NCI-H2081 (cell line): Measurements from ENCODE around the gene PCGF1.

Experiments used
- DNase-seq, 2 experiments: peaks; one replicate each; lab custom pipeline; 2025; lab: John Stamatoyannopoulos, UW

Gene PCGF1

GRCh38 chr2:74536166-74536950 lies 28.9 kb upstream of the PCGF1 start:
- DNase-seq, result no peak

GRCh38 chr2:74535440-74535965 lies 28.0 kb upstream of the PCGF1 start:
- no peak for DNase-seq

GRCh38 chr2:74534411-74534810 lies 26.9 kb upstream of the PCGF1 start:
- no peak for DNase-seq

- no peak for DNase-seq
These were observed 26.0 kb upstream of the PCGF1 start for GRCh38 chr2:74533464-74533863.

DNA sequence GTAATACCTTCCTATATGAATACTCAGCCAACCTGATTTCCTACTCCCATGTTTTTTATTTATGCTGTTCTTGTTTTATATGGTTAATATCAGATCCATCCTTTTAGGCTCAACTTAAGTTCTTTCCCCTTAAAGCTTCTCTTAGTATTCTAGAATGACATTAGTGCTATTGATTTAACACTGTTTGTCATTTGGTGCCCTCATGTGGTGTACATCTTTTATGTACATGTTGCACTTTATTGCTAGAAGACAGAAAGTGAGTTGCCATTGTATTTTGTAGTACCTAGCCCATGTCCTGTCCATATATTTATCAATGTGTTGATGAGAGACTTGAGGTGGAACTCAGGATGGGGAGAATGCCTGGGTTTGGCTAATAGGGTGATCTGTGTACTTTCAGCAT lies 24.7 kb upstream of the PCGF1 start:
- no peak for DNase-seq

DNA sequence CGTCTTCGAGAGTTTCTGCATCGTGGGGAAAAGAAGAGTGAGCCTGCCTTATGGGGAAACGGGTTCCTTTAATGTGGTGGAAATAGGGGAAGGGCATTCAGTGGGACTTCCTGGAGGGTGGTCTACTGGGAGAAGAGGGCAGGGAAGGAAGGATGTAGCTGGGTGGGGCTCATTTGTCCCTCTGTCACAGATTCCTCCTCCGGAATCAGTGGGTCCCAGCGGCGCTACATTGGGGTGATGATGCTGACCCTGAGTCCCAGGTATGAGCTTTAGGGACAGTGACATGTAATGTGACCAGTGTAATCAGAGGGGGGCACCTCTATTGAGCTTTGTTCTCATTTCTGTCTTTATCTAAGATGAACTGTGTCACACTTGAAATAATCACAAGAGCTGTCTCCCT lies 24.2 kb upstream of the PCGF1 start:
- no peak for DNase-seq

DNA sequence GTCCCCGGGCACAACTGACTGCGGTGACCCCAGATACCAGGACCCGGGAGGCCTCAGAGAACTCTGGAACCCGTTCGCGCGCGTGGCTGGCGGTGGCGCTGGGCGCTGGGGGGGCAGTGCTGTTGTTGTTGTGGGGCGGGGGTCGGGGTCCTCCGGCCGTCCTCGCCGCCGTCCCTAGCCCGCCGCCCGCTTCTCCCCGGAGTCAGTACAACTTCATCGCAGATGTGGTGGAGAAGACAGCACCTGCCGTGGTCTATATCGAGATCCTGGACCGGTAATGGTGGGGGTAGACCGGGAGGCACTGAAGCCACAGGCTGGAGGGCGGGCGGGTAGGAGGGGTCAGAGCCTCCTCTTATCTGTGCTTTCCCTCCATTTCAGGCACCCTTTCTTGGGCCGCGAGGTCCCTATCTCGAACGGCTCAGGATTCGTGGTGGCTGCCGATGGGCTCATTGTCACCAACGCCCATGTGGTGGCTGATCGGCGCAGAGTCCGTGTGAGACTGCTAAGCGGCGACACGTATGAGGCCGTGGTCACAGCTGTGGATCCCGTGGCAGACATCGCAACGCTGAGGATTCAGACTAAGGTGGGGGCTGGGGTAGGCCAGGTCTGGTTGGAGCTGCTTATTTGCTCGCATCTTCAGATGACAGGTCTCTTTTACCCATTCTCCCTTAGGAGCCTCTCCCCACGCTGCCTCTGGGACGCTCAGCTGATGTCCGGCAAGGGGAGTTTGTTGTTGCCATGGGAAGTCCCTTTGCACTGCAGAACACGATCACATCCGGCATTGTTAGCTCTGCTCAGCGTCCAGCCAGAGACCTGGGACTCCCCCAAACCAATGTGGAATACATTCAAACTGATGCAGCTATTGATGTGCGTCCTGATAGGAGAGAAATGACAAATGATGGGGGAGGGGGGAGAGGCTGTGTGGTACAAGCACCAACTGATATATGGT lies 23.0 kb upstream of the PCGF1 start:
- no peak for DNase-seq

DNA sequence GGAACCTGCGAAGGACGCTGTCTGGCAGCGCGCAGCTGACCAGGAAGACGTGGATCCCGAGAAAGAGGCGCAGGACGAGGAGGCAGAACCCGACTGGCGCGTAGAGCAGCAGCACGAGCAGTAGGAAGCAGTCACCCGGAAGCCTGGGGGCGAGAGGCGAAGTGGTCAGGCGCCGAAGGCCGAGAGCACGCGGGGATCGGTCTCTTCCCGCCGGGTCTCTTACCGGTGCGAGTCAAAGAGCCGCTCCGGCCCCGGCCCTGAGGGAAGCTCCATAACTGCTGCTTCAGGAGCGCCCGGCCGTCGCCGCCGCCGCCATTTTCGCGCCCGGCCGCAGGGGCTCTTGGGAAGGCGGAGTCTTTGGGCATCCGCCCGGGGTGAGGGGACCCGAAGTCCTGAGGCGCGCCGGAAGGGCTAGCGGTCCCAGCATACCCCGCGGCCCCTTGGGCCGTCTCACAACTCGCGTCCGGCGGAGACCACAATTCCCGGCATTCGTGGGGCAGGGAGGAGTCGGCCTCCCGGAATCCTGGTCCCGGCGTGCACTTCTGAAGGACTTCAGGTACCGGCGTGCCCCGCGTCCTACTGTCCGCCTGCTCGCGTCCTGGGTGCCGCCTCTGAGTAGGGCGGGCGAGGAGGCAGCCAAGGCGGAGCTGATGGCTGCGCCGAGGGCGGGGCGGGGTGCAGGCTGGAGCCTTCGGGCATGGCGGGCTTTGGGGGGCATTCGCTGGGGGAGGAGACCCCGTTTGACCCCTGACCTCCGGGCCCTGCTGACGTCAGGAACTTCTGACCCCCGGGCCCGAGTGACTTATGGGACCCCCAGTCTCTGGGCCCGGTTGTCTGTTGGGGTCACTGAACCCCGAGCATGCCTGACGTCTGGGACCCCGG lies 22.1 kb upstream of the PCGF1 start, which contains the start of the genes AUP1 and HTRA2:
TSS of gene AUP1 (minus strand) at position 350 of the 882 bp plus-strand sequence. CDS start at position 273, 77 bp downstream.
TSS of gene HTRA2 (plus strand) at position 577 of the 882 bp plus-strand sequence. CDS start at position 651, 74 bp downstream.
- DNase-seq, result peak; percentile 99

- no peak for DNase-seq
These were observed 21.3 kb upstream of the PCGF1 start for GRCh38 chr2:74528600-74529356.

DNA sequence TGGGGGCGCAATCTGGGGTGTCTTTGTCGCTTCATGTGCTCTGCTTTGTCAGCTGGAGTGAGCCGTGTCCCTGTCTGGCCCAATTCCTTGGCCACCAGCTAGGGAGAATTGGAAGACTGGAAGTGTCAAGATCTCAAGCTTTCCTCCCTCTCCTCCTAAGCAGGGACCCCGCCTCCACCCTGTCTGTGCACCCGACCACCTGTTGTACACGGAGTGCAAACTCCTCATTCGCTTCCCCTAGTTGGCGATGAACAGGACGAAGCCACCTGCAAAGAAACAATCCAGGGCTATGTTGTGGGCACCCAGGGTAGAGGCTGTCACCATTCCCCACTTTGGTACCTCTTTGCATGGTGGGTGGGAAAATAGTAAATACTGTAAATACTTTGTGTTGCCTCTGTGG lies 20.2 kb upstream of the PCGF1 start:
- DNase-seq, result no peak

DNA sequence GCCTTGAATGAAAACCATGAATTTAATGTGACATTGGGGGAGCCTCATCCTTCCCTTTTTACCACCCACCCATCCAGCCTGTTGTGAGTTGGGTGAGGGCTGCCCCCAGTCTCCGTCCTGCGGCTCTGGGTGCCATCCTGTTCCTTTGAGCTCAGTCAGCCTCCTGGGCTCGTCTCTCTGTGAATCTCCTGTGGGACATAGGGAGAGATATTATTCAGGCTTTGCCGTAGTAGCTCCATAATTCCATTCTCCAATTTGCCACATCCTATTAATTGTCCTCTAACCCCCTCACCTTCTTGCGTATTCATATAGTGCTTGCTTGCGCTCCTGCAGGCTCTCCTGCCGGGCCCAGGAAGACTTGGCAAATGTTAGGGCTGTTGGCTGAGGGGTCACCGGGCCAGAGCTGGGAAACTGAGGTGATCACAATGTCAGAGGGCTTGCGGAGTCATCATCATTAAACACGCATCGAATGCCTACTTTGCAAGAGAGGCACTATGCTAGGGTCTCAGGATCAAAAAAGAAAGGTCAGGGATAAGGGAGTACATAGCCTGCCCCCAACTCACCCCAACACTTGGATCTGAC lies 19.2 kb upstream of the PCGF1 start:
- no peak for DNase-seq

GRCh38 chr2:74525717-74526648 lies 18.5 kb upstream of the PCGF1 start, which contains the start of gene DQX1:
Gene DQX1 (minus strand): TSS chr2:74526231. CDS start chr2:74525729, 502 bp downstream.
- no peak for DNase-seq

GRCh38 chr2:74524955-74525716 lies 17.6 kb upstream of the PCGF1 start:
- DNase-seq, result no peak

- no peak for DNase-seq
These were observed 16.5 kb upstream of the PCGF1 start for GRCh38 chr2:74524005-74524404.

- no peak for DNase-seq
These were observed 15.0 kb upstream of the PCGF1 start for GRCh38 chr2:74522516-74522915.

GRCh38 chr2:74516650-74517049 lies 9.2 kb upstream of the PCGF1 start:
- DNase-seq, result no peak

DNA sequence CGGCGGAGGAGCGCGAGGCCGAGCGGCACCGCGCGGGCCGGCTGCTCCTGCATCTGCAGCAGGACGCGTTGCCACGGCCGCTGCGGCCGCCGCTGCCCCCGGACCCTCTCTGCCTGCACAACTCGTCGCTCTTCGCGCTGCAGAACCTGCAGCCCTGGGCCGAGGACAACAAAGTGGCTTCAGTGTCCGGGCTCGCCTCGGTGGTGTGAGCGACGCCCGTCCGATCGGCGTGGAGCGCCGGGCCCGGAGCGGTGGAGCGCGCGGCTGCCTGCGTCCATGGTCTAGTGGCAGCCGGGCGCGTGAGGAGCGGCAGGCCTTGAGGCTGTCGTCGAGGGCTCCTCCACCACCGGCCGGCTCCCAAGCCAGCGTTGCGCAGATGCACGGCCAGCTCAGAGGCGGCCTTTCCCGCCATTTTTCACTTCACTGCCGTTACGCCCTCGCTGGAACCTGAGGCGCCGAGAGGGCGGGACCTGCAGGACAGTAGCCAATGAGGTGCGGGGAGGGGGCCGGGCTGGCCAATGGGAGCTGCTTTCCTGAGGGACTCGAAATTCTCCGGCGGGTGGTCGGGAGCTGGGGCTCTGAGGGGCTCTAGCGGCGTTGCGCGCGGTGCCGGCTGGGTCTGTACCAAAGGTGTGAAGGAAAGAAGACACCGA lies 8.6 kb upstream of the PCGF1 start:
- DNase-seq, result no peak
